OCI-LY3 (cell line): ENCODE measurements around the gene PRR23E.

ENCODE experiments used
- EZH2phosphoT487 ChIP-seq: fragments of 200-600 bp; shearing (Covaris generic); IDR thresholded peaks from 2 replicates; pipeline ENCODE4 v1.6.1; 2018; ENCODE audit warnings: antibody characterized with exemption, mixed run types, low read depth
- TF ChIP-seq, protein P1 (sequence below): fragments of 200-600, 300-600 bp; sonication (generic); IDR thresholded peaks from 2 replicates; pipeline ENCODE4 v1.5.1; 2014; ENCODE audit warnings: antibody characterized with exemption, low read length, low read depth

GRCh38 chr3:127161236-127161635 lies 31.7 kb upstream of the PRR23E start:
- TF ChIP-seq, protein P1, sequence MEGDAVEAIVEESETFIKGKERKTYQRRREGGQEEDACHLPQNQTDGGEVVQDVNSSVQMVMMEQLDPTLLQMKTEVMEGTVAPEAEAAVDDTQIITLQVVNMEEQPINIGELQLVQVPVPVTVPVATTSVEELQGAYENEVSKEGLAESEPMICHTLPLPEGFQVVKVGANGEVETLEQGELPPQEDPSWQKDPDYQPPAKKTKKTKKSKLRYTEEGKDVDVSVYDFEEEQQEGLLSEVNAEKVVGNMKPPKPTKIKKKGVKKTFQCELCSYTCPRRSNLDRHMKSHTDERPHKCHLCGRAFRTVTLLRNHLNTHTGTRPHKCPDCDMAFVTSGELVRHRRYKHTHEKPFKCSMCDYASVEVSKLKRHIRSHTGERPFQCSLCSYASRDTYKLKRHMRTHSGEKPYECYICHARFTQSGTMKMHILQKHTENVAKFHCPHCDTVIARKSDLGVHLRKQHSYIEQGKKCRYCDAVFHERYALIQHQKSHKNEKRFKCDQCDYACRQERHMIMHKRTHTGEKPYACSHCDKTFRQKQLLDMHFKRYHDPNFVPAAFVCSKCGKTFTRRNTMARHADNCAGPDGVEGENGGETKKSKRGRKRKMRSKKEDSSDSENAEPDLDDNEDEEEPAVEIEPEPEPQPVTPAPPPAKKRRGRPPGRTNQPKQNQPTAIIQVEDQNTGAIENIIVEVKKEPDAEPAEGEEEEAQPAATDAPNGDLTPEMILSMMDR: no peak
- TF ChIP-seq EZH2phosphoT487: no peak
